ENCODE data around the gene FZD2.
A peak's percentile ranks its signal among the peaks of the same experiment; 100 is the strongest.

The FZD2 gene

GRCh38 chr17:44522883-44523671, 34.2 kb upstream of the FZD2 start:
- Histone ChIP-seq H3K4me1 (ENCODE audit: insufficient read depth, low read length) (no peaks in the 10 kb centered on the region), H3K27ac (ENCODE audit: low read length) (no peak overlapping the region), H3K79me2 (ENCODE audit: insufficient read depth, low read length) (no peaks in the 10 kb centered on the region), H2AFZ (ENCODE audit: low read depth, low read length) (no peak overlapping the region), H3K27me3 (ENCODE audit: insufficient read depth, low read length, poor library complexity) (peaks cover 2% of the 10 kb centered on the region), H3K4me3 (ENCODE audit: low read depth in 1 of 2, low read length in 2 of 2) (no peak overlapping the region), H3K36me3 (ENCODE audit: insufficient read depth, low read length) (no peaks in the 10 kb centered on the region), H4K20me1 (ENCODE audit: insufficient read depth, low read length) (no peaks in the 10 kb centered on the region), H3K9me3 (ENCODE audit: insufficient read depth, low read length, severe bottlenecking) (no peaks in the 10 kb centered on the region), H3K4me2 (ENCODE audit: insufficient read depth, low read length) (no peak overlapping the region), H3K9ac (ENCODE audit: low read depth, low read length) (no peak overlapping the region)
- ATAC-seq (ENCODE audit: insufficient read depth, low read depth): no peak
- TF ChIP-seq EZH2 (IDR thresholded peaks at IDR 0.05; ENCODE audit: borderline replicate concordance, low read depth, low read length, severe bottlenecking) (no peak), CTCF (IDR thresholded peaks at IDR 0.05; ENCODE audit: borderline replicate concordance, extremely low read depth, low read length, poor library complexity, severe bottlenecking) (peak; percentile 45)
- DNase-seq: peak; percentile 36

- H3K9me3 ChIP-seq (ENCODE audit: insufficient read depth, low read length, severe bottlenecking): no peaks in the 10 kb centered on the region
- no peaks in the 10 kb centered on the region for H3K36me3 ChIP-seq (ENCODE audit: insufficient read depth, low read length)
- TF ChIP-seq EZH2 (IDR thresholded peaks at IDR 0.05; ENCODE audit: borderline replicate concordance, low read depth, low read length, severe bottlenecking) (no peak), CTCF (IDR thresholded peaks at IDR 0.05; ENCODE audit: borderline replicate concordance, extremely low read depth, low read length, poor library complexity, severe bottlenecking) (no peak)
- peaks cover 2% of the 10 kb centered on the region for H3K27me3 ChIP-seq (ENCODE audit: insufficient read depth, low read length, poor library complexity)
- H3K9ac ChIP-seq (ENCODE audit: low read depth, low read length): no peak overlapping the region
- no peak for ATAC-seq (ENCODE audit: insufficient read depth, low read depth)
- no peak overlapping the region for H2AFZ ChIP-seq (ENCODE audit: low read depth, low read length)
- no peak overlapping the region for H3K27ac ChIP-seq (ENCODE audit: low read length)
- H3K4me2 ChIP-seq (ENCODE audit: insufficient read depth, low read length): no peak overlapping the region
- no peak overlapping the region for H3K4me3 ChIP-seq (ENCODE audit: low read depth in 1 of 2, low read length in 2 of 2)
- no peaks in the 10 kb centered on the region for H4K20me1 ChIP-seq (ENCODE audit: insufficient read depth, low read length)
- DNase-seq: no peak
- H3K4me1 ChIP-seq (ENCODE audit: insufficient read depth, low read length): no peaks in the 10 kb centered on the region
- H3K79me2 ChIP-seq (ENCODE audit: insufficient read depth, low read length): no peaks in the 10 kb centered on the region
Observed at GRCh38 chr17:44523672-44523972, 33.7 kb upstream of the FZD2 start.

GRCh38 chr17:44527102-44527501, 30.2 kb upstream of the FZD2 start:
- Histone ChIP-seq H3K4me1 (ENCODE audit: insufficient read depth, low read length) (no peaks in the 10 kb centered on the region), H3K27ac (ENCODE audit: low read length) (no peak overlapping the region), H3K79me2 (ENCODE audit: insufficient read depth, low read length) (no peaks in the 10 kb centered on the region), H4K20me1 (ENCODE audit: insufficient read depth, low read length) (no peaks in the 10 kb centered on the region), H3K9ac (ENCODE audit: low read depth, low read length) (no peak overlapping the region), H3K4me2 (ENCODE audit: insufficient read depth, low read length) (no peak overlapping the region), H3K36me3 (ENCODE audit: insufficient read depth, low read length) (no peaks in the 10 kb centered on the region), H3K27me3 (ENCODE audit: insufficient read depth, low read length, poor library complexity) (no peaks in the 10 kb centered on the region), H3K9me3 (ENCODE audit: insufficient read depth, low read length, severe bottlenecking) (no peaks in the 10 kb centered on the region), H3K4me3 (ENCODE audit: low read depth in 1 of 2, low read length in 2 of 2) (no peak overlapping the region), H2AFZ (ENCODE audit: low read depth, low read length) (no peak overlapping the region)
- TF ChIP-seq CTCF (IDR thresholded peaks at IDR 0.05; ENCODE audit: borderline replicate concordance, extremely low read depth, low read length, poor library complexity, severe bottlenecking): no peak
- TF ChIP-seq EZH2 (IDR thresholded peaks at IDR 0.05; ENCODE audit: borderline replicate concordance, low read depth, low read length, severe bottlenecking): no peak
- ATAC-seq (ENCODE audit: insufficient read depth, low read depth) (no peak), DNase-seq (no peak)
